Thoracic aorta (tissue), 2 donors: ENCODE data around the gene CLHC1. TPM values are rescaled to one million over a fixed set of nuclear protein-coding genes. Genes with fewer than 3 reads are reported as not detected.
"Not testable (repeated sequence)": the region's sequence is repeated elsewhere in the genome, so short reads cannot be mapped to it uniquely, and the experiment has no call there.

Experiments used
- ATAC-seq: fragments of 150-250 bp; one replicate; pipeline ENCODE4 v1.8.0; 2017; ENCODE audit warnings: low read depth; ENCODE audit not compliant: insufficient number of reproducible peaks, low FRiP score
- DNase-seq: peaks from one replicate; pipeline ENCODE4 v3.0.0-alpha.2; 2020; ENCODE audit warnings: low spot score
- H3K27ac ChIP-seq, 2 donors: fragments of 200-600 bp; sonication (generic); 1 replicate in 1 of 2; 2 replicates in 1 of 2; pipeline ENCODE4 v1.5.1; 2016; ENCODE audit warnings: mild to moderate bottlenecking in 2 of 2, moderate library complexity in 2 of 2
- H3K27me3 ChIP-seq: fragments of 200-600 bp; sonication (generic); replicated peaks from 2 replicates; pipeline ENCODE4 v1.6.0; 2016; ENCODE audit warnings: mild to moderate bottlenecking; ENCODE audit not compliant: insufficient read depth
- H3K36me3 ChIP-seq: fragments of 200-600 bp; sonication (generic); one replicate; pipeline ENCODE4 v1.5.1; 2016
- H3K4me1 ChIP-seq, 2 donors: fragments of 200-600 bp; sonication (generic); 1 replicate in 1 of 2; 2 replicates in 1 of 2; pipeline versions ENCODE4 v1.5.1 to v1.6.0; 2016; ENCODE audit warnings: low read depth in 2 of 2, mild to moderate bottlenecking in 1 of 2; ENCODE audit not compliant: control insufficient read depth in 1 of 2
- H3K4me3 ChIP-seq: fragments of 200-600 bp; sonication (generic); 2 replicates; pipeline ENCODE4 v1.5.1; 2016; ENCODE audit warnings: mild to moderate bottlenecking
- H3K9me3 ChIP-seq: fragments of 200-600 bp; sonication (generic); 2 replicates; pipeline ENCODE4 v1.5.1; 2016
- CTCF ChIP-seq: fragments of 200-600 bp; sonication (generic); IDR thresholded peaks from one replicate; pipeline ENCODE4 v1.5.1; 2019; ENCODE audit warnings: antibody characterized with exemption
- total RNA-seq, 2 donors: library from RNA; depleted of rRNA; stranded (reverse); fragments of >200 nt; gene quantifications; one replicate each; pipeline versions ENCODE4 v1.1.0 to v1.2.3, GENCODE V29; 2016

The CLHC1 gene
- total RNA-seq, 2 donors from 2014 or later = 0.28 to 8.4 TPM

- Histone ChIP-seq H3K27me3 (no peaks in the 10 kb centered on the region), H3K36me3 (peaks cover 13% of the 10 kb centered on the region), H3K4me3 (no peak overlapping the region), H3K4me1 (no peaks in the 10 kb centered on the region), H3K9me3 (no peaks in the 10 kb centered on the region), H3K27ac (no peak overlapping the region)
- ATAC-seq (no peak), DNase-seq (no peak)
- no peak for TF ChIP-seq CTCF
Observed at GRCh38 chr2:55247025-55247424, 14.9 kb upstream of the CLHC1 start.

DNA sequence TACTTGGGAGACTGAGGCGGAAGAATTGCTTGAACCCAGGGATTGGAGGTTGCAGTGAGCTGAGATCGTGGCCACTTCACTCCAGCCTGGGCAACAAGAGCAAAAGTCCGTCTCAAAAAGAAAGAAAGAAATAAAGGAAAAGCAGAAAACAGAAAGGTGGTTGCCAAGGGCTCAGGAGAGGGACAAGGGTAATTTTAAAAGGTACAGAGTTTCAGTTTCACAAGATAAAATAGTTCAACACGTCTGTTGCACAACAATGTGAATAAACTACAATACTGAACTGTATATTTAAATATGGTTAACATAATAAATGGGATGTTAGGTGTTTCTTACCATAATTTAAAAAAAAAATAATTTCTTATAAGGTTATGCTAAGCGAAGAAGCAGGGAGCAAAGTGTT, 13.3 kb upstream of the CLHC1 start:
- Histone ChIP-seq H3K27ac (no peak overlapping the region), H3K36me3 (peaks cover 13% of the 10 kb centered on the region), H3K9me3 (no peaks in the 10 kb centered on the region), H3K4me3 (no peak overlapping the region), H3K27me3 (no peaks in the 10 kb centered on the region), H3K4me1 (no peaks in the 10 kb centered on the region)
- no peak for DNase-seq
- no peak for ATAC-seq
- TF ChIP-seq CTCF = no peak

GRCh38 chr2:55242617-55243016, 10.5 kb upstream of the CLHC1 start:
- Histone ChIP-seq H3K9me3 (no peaks in the 10 kb centered on the region), H3K4me1 (no peaks in the 10 kb centered on the region), H3K4me3 (no peak overlapping the region), H3K27me3 (no peaks in the 10 kb centered on the region), H3K27ac (no peak overlapping the region), H3K36me3 (peaks cover 3% of the 10 kb centered on the region)
- TF ChIP-seq CTCF = no peak
- ATAC-seq (no peak), DNase-seq (no peak)

DNA sequence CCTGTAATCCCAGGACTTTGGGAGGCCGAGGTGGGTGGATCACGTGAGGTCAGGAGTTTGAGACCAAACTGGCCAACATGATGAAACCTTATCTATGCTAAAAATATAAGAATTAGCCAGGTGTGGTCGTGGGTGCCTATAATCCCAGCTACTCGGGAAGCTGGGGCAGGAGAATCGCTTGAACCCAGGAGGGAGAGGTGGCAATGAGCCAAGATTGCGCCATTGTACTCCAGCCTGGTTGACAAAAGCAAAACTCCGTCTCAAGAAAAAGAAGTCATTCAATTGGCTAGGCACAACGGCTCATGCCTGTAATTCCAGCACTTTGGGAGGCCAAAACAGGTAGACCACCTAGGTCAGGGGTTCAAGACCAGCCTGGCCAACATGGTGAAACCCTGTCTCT, 9.5 kb upstream of the CLHC1 start:
- H3K4me3 ChIP-seq, ATAC-seq, H3K4me1 ChIP-seq, H3K36me3 ChIP-seq, DNase-seq, H3K27ac ChIP-seq, H3K27me3 ChIP-seq, H3K9me3 ChIP-seq: not testable (repeated sequence)

DNA sequence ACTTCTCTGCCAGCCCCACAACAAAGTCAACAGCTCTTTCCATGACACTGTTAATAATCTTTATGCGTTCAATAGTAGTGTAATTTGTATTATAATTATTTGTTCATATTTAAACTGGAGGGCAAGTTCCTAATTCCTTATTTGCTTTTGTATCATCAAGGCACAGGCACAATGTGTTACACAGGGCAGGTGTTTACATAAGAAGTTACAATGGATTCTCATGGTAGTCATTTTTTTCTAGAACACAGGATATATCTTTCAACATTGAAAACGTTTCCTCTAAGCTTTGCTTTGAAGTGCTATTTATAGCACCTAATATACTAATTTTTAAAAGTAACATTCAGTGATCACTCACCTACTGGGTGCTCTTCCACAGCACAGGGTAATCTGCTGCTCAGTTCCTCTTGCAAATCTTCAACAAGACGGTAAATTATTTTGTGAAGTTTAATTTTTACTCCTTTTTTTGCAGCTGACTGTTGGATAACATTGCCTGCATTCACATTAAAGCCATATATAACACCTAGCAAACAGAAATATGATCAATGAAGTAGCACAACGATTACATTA, 7.6 kb upstream of the CLHC1 start:
- no peak for TF ChIP-seq CTCF
- H3K36me3 ChIP-seq = peaks cover 17% of the 10 kb centered on the region
- no peak for ATAC-seq

GRCh38 chr2:55236992-55237543, 5.0 kb upstream of the CLHC1 start:
- Histone ChIP-seq H3K27me3 (no peaks in the 10 kb centered on the region), H3K27ac (no peak overlapping the region), H3K36me3 (peaks cover 23% of the 10 kb centered on the region), H3K4me3 (no peak overlapping the region), H3K9me3 (no peaks in the 10 kb centered on the region), H3K4me1 (peaks cover 11 to 22% of the 10 kb centered on the region in 2 donors)
- no peak for ATAC-seq
- no peak for DNase-seq
- no peak for TF ChIP-seq CTCF

More for the DNA sequence above, 7.6 kb upstream of the CLHC1 start:
- Histone ChIP-seq H3K9me3 (no peaks in the 10 kb centered on the region), H3K4me1 (peaks cover 0 to 6% of the 10 kb centered on the region in 2 donors), H3K27me3 (no peaks in the 10 kb centered on the region), H3K4me3 (no peak overlapping the region), H3K27ac (no peak overlapping the region)
- DNase-seq = no peak
